A549 treated with Mapracorat at 1 μM for 4 hours (cell line): ENCODE measurements around the gene BAK1. TPM values are rescaled to one million over a fixed set of nuclear protein-coding genes. Genes with fewer than 3 reads are reported as not detected.

ENCODE experiments used
- total RNA-seq: library from RNA; stranded (reverse); fragments of 200-300 nt; extraction: Qiagen RNA extraction; gene quantifications from 5 replicates; pipeline ENCODE4 v1.2.3, GENCODE V29; 2022

BAK1 gene
- total RNA-seq: 36.4 to 45.2 TPM (median 43.4 TPM) in 5 replicates

DNA sequence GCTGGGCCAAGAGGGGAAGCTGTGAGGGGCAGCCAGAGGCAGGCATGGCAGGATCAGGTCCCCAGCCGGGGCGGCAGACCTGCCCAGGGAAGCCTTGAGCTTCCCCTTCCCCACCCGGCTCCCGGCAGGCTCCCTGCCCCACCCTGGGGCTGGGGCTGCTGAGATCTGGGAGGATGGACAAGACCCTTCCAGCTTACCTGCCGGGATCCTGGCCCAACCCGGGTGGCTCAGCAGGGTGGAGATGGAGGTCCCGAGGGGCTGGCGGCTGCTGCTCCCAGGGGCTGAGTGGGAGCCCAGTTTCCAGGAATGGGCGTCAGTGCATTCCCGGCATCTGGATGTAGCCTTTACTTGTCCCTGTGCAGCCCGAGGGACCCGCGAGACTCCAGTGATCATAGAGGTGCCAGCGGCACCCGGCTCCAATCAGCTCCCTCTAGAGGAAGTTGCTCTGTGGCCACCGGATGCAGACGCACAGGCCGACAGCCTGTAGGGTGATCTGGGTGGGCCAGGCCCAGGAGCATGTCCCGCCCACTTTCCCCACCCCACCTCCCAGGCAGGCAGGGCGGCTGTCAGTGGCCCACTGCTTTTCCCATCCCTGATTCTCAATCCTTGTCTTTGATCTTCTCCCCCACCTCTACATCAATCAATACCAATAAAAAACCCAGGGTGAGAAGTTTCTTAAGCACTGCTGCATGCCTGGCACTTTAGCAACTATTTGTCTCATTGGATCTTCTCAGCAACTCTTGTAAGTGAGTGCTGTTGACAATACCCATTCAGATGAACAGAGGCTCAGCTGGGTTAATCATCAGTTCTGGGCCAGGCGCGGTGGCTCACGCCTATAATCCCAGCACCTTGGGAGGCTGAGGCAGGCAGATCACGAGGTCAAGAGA, at the start of gene BAK1:
Gene BAK1, minus strand, starts transcription at position 449 of the 887 bp plus-strand sequence. CDS start 2,672 bp downstream, outside the sequence.

DNA sequence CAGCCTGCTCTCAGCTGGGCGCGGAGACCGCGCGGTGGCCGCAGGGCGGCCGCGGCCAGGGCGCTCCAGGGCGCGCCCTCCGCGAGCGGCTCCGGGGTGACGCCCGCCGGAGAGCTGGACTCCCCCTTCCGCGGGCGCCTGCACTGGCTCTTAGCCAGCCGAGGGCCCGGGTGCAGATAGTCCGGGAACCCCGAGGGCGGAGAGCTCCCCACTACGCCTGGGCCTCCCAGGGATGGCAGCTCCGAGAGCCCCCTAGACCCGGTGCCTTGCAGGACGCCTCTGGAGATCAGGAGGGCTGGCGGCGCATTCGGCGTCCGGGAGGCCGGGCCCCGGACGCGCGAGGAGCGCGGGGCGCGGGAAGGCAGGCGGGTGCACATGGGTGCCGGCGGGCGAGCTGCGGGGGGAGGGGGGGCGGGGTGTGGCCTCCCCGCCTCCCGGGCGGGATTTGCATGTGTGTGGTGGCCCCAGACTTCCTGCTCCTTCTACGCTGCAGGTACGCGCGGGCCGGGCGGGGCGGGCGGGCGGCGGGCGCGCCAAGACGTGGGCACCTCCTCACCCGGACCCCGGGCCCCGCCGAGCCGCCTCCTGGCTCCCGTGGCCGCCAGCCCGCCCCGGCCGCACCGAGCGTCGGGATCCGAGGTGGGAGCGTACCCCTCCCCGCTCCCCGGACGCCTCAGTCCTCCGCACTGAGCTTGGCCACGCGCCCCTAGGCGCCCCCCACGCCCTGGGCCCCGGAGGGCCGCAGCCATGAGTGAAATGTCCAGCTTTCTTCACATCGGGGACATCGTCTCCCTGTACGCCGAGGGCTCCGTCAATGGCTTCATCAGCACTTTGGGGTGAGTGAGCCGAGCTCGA, 41.0 kb upstream of the BAK1 start, which contains the start of gene ITPR3:
Gene ITPR3, plus strand, starts transcription at position 467 of the 855 bp plus-strand sequence. Its CDS starts 281 bp downstream, at position 748.

Other genes with a start within 250 kb of the BAK1 start
- gene KIFC1, start 188.5 kb downstream of the BAK1 start, total RNA-seq: 36.9 to 44.7 TPM (median 43.5 TPM) in 5 replicates
- 13.8 to 18.4 TPM (median 14.6 TPM) in 5 replicates for gene PHF1, start 169.3 kb downstream of the BAK1 start, total RNA-seq
- gene CUTA, start 162.2 kb downstream of the BAK1 start, total RNA-seq: 168 to 225 TPM (median 201 TPM) in 5 replicates
- gene SYNGAP1, start 160.2 kb downstream of the BAK1 start, total RNA-seq: 3.2 to 9.3 TPM (median 4.4 TPM) in 5 replicates
- gene ZBTB9, start 125.7 kb downstream of the BAK1 start, total RNA-seq: 10.3 to 12.5 TPM (median 10.7 TPM) in 5 replicates
- 33.0 to 50.7 TPM (median 44.5 TPM) in 5 replicates for gene ITPR3, start 41.0 kb upstream of the BAK1 start, total RNA-seq
- gene UQCC2, start 131.4 kb upstream of the BAK1 start, total RNA-seq: 83.6 to 118 TPM (median 99.3 TPM) in 5 replicates
- 0.75 to 1.6 TPM (median 1.3 TPM) in 5 replicates for gene IP6K3, start 166.6 kb upstream of the BAK1 start, total RNA-seq
- gene LEMD2, start 208.9 kb upstream of the BAK1 start, total RNA-seq: 37.9 to 44.6 TPM (median 41.5 TPM) in 5 replicates
- gene MLN, start 223.7 kb upstream of the BAK1 start, total RNA-seq: not detected in 5 replicates